ENCODE results near the gene SMC3.

The SMC3 gene

GRCh38 chr10:110584006-110584405 is 16.5 kb downstream of the SMC3 start:
- no peak overlapping the region for H3K4me3 ChIP-seq (ENCODE audit: low read depth in 1 of 2, low read length in 1 of 2)
- TF ChIP-seq CTCF (IDR thresholded peaks at IDR 0.05), result no peak
- peaks cover 91% of the 10 kb centered on the region for H3K36me3 ChIP-seq
- no peaks in the 10 kb centered on the region for H3K9me3 ChIP-seq
- H3K27me3 ChIP-seq, result no peaks in the 10 kb centered on the region
- H3K27ac ChIP-seq, result no peak overlapping the region
- H3K4me1 ChIP-seq (ENCODE audit: control insufficient read depth in 1 of 2, insufficient read depth in 1 of 2, low read depth in 1 of 2, low read length in 1 of 2), result no peaks in the 10 kb centered on the region

GRCh38 chr10:110591760-110592159 is 24.3 kb downstream of the SMC3 start:
- H3K27me3 ChIP-seq, result no peaks in the 10 kb centered on the region
- TF ChIP-seq CTCF (IDR thresholded peaks at IDR 0.05), result no peak
- peaks cover 58% of the 10 kb centered on the region for H3K36me3 ChIP-seq
- peaks cover 23 to 27% of the 10 kb centered on the region in 2 experiments for H3K4me1 ChIP-seq (ENCODE audit: control insufficient read depth in 1 of 2, insufficient read depth in 1 of 2, low read depth in 1 of 2, low read length in 1 of 2)
- no peak overlapping the region for H3K4me3 ChIP-seq (ENCODE audit: low read depth in 1 of 2, low read length in 1 of 2)
- no peaks in the 10 kb centered on the region for H3K9me3 ChIP-seq
- no peak overlapping the region for H3K27ac ChIP-seq

- H3K36me3 ChIP-seq, result peaks cover 28% of the 10 kb centered on the region
- H3K27ac ChIP-seq, result peak overlapping the region; percentile 79
- H3K9me3 ChIP-seq, result no peaks in the 10 kb centered on the region
- H3K4me3 ChIP-seq (ENCODE audit: low read depth in 1 of 2, low read length in 1 of 2), result no peak overlapping the region
- TF ChIP-seq CTCF (IDR thresholded peaks at IDR 0.05), result no peak
- H3K27me3 ChIP-seq, result no peaks in the 10 kb centered on the region
- H3K4me1 ChIP-seq (ENCODE audit: control insufficient read depth in 1 of 2, insufficient read depth in 1 of 2, low read depth in 1 of 2, low read length in 1 of 2), result peaks cover 39 to 46% of the 10 kb centered on the region in 2 experiments
Measured at GRCh38 chr10:110597476-110597875, 30.0 kb downstream of the SMC3 start.

GRCh38 chr10:110600487-110601101 is 33.1 kb downstream of the SMC3 start:
- TF ChIP-seq CTCF (IDR thresholded peaks at IDR 0.05), result no peak
- Histone ChIP-seq H3K27me3 (no peaks in the 10 kb centered on the region), H3K36me3 (peaks cover 47% of the 10 kb centered on the region), H3K27ac (no peak overlapping the region), H3K4me3 (ENCODE audit: low read depth in 1 of 2, low read length in 1 of 2) (no peak overlapping the region), H3K4me1 (ENCODE audit: control insufficient read depth in 1 of 2, insufficient read depth in 1 of 2, low read depth in 1 of 2, low read length in 1 of 2) (peaks cover 28 to 31% of the 10 kb centered on the region in 2 experiments), H3K9me3 (no peaks in the 10 kb centered on the region)

- Histone ChIP-seq H3K4me3 (ENCODE audit: low read depth in 1 of 2, low read length in 1 of 2) (no peak overlapping the region), H3K9me3 (no peaks in the 10 kb centered on the region), H3K27me3 (no peaks in the 10 kb centered on the region), H3K4me1 (ENCODE audit: control insufficient read depth in 1 of 2, insufficient read depth in 1 of 2, low read depth in 1 of 2, low read length in 1 of 2) (peaks cover 18 to 21% of the 10 kb centered on the region in 2 experiments), H3K36me3 (peaks cover 57% of the 10 kb centered on the region), H3K27ac (no peak overlapping the region)
- TF ChIP-seq CTCF (IDR thresholded peaks at IDR 0.05), result no peak
Measured at GRCh38 chr10:110601581-110601980, 34.1 kb downstream of the SMC3 start.
